GM21717 (cell line): ENCODE data around the gene ENDOV.

Experiments
- ATAC-seq: cut with Tn5 transposase; IDR thresholded peaks from one replicate; pipeline ENCODE4 v1.9.1; 2021; ENCODE audit warnings: mild to moderate bottlenecking, moderate library complexity; ENCODE audit not compliant: unreplicated experiment

The ENDOV gene

GRCh38 chr17:80464486-80464885, 49.5 kb downstream of the ENDOV start:
- no peak for ATAC-seq

- no peak for ATAC-seq
These were observed 50.5 kb downstream of the ENDOV start for GRCh38 chr17:80465327-80465974.

- ATAC-seq: no peak
These were observed 51.3 kb downstream of the ENDOV start for GRCh38 chr17:80466188-80466705.

GRCh38 chr17:80468242-80468641, 53.3 kb downstream of the ENDOV start:
- ATAC-seq: no peak

- no peak for ATAC-seq
These were observed 54.0 kb downstream of the ENDOV start for GRCh38 chr17:80468781-80469493.

- no peak for ATAC-seq
These were observed 54.7 kb downstream of the ENDOV start for GRCh38 chr17:80469667-80470066.

GRCh38 chr17:80470603-80471002, 55.6 kb downstream of the ENDOV start:
- no peak for ATAC-seq

GRCh38 chr17:80471922-80472321, 57.0 kb downstream of the ENDOV start:
- no peak for ATAC-seq

- ATAC-seq: no peak
These were observed 58.0 kb downstream of the ENDOV start for GRCh38 chr17:80472996-80473395.

GRCh38 chr17:80473701-80474100, 58.7 kb downstream of the ENDOV start:
- no peak for ATAC-seq

- no peak for ATAC-seq
These were observed 59.4 kb downstream of the ENDOV start for GRCh38 chr17:80474231-80474960.

- ATAC-seq: no peak
These were observed 60.3 kb downstream of the ENDOV start for GRCh38 chr17:80474961-80475909.

GRCh38 chr17:80475910-80476876, 61.2 kb downstream of the ENDOV start, which contains the start of gene NPTX1:
Gene NPTX1, minus strand, starts transcription at chr17:80476607. Its CDS starts 161 bp downstream, at chr17:80476446.
- ATAC-seq: no peak

- no peak for ATAC-seq
These were observed 62.1 kb downstream of the ENDOV start for GRCh38 chr17:80476877-80477646.

GRCh38 chr17:80477647-80478478, 62.9 kb downstream of the ENDOV start:
- ATAC-seq: no peak

GRCh38 chr17:80478487-80479245, 63.7 kb downstream of the ENDOV start:
- no peak for ATAC-seq

- no peak for ATAC-seq
These were observed 64.2 kb downstream of the ENDOV start for GRCh38 chr17:80479246-80479566.
